GM12891 (cell line): Measurements from ENCODE around the gene SEMA5A.

Experiments
- POLR2A ChIP-seq: IDR thresholded peaks from 2 replicates; pipeline ENCODE4 v1.6.1; 2011; ENCODE audit warnings: low read depth, low read length, control low read depth
- SPI1 ChIP-seq: IDR thresholded peaks from 2 replicates; pipeline ENCODE4 v1.6.1; 2011; ENCODE audit warnings: low read depth, low read length, control low read depth

GRCh38 chr5:9279774-9280173 is 266.1 kb downstream of the SEMA5A start:
- no peak for TF ChIP-seq POLR2A
- no peak for TF ChIP-seq SPI1
